M059J (cell line): ENCODE results near the gene MYH8. TPM values are rescaled to one million over a fixed set of nuclear protein-coding genes. Genes with fewer than 3 reads are reported as not detected.

ENCODE experiments used
- DNase-seq: peaks from one replicate; pipeline ENCODE4 v3.0.0-alpha.2; 2012; ENCODE audit warnings: low read depth
- total RNA-seq: library from RNA; depleted of rRNA; stranded (reverse); fragments of >200 nt; shearing (Covaris generic); gene quantifications from 2 replicates; pipeline ENCODE4 v1.2.3, GENCODE V29; 2014; rRNA removed

Gene MYH8
- total RNA-seq, result not detected in 2 replicates

DNA sequence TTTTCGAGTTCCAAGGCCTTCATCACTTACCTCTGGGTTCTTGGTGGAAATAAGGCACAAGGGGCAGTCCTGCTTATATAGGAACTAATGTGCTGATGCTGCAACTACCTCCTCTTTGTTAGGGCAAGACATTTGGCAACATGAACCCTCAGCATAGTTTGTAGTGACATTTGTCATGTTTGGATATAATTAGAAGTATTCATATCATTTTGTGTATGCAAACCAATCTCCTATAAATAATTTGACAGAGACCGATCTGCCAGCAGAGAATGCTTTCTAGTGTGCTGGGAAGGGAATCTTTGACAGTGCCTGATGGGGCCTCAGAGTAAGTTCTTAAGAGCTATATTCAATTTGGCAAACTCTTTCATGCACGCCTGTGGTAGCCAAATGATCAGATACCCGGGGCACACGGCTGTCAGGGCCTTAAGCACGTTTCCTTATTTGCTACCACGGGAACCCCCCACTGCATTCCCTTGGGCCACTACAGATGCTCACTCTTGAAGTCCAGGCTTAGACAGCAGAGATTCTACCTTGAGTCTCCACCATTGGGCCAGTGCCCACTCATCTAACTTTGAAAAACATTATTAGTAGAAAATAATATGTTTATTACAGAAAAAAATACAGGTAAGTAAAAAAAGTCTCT, at the start of gene MYH8:
Gene MYH8 (minus strand): TSS at position 51 of the 643 bp plus-strand sequence. CDS start 1,723 bp downstream, outside the sequence.
- DNase-seq, result no peak

DNA sequence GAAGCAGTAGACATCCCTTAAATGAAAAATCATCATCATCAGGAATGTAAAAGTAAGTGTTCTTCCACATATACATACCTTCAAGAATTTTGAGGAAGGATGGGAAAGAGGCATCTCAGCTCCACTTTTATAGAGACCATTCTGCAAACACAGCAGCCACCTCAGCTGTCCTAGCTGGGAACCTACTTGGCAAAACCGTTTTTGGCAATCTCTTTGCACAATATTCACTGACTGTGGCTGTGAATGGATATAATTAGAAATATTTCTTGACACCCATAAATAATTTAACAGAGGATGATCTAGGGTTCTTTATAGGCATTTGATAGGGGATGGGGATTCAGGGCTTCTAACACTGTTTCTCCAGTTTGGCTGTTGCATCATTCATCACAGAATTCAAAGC, 47.7 kb upstream of the MYH8 start, which contains the start of gene MYH4:
Gene MYH4 (minus strand): TSS at position 101 of the 400 bp plus-strand sequence. CDS start 2,814 bp downstream, outside the sequence.
- DNase-seq, result no peak

DNA sequence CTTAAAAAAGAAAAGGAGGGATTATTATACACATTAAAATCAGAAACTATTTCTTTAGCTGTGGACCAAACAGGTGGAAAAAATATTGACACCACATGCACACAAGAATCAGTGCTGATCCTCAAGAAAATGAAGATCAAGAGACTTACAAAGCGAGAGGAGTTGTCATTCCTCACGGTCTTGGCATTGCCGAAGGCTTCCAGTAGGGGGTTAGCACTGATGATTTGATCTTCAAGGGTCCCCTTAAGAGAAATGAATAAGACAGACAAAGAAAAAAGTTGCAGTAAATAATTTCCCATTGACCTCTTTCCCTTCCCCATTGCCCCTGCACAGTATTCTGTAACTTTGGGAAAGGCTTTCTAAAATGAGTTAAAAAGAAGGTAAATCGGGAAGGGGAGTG, 41.7 kb upstream of the MYH8 start:
- no peak for DNase-seq

DNA sequence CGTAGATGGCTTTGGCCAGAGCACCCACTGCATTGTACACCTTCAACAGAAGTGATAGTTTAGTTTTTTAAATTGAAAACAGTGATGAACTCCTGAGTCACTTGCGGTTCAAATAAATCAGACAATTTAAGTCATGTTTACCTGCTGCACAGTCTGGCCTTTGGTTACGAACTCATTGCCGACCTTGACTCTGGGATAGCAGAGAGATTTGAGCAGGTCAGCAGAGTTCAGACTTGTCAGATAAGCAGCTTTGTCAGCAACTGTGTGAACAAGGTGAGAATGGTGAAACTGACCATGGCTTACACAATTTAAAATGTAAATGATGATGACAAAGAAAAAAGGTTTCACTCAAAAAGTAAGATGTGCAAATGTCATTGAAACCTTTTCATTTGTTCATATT, 38.3 kb upstream of the MYH8 start:
- DNase-seq, result no peak

DNA sequence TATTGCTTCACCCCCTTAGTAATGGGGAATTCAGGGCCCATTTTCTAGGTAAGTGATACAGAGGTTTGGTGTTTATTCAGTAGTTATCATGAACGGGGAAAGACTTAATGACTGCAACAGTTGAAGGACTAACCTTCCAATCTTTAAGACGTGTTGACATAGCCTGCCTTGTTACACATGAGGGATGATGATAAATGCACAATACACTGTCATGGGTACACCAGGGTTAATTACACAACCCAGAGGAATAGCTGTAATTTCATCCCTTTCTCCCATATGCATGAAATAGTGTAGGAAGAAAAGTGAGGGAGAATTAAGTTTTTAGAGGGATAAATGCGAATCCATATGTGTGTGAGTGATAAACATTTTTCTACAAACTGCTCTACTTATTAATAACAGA, 37.0 kb upstream of the MYH8 start:
- no peak for DNase-seq

DNA sequence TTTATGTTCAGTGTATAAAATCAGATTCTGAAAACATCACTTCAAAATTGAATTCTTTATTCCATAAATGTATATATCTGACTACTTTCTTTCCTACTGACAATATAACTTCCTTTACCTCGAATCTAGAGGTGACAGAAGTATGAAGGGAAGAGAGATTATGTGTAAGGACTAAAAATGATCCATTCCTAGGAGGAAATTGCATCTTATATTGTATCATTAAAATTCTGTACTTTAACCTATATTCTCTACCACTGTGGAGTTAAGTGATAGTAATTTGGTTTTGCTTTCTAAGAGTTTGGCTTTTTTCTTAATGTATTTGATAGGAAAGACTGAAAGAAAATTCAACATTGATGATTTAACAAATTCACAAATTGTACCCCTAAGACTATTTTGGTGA, 36.2 kb upstream of the MYH8 start:
- no peak for DNase-seq

DNA sequence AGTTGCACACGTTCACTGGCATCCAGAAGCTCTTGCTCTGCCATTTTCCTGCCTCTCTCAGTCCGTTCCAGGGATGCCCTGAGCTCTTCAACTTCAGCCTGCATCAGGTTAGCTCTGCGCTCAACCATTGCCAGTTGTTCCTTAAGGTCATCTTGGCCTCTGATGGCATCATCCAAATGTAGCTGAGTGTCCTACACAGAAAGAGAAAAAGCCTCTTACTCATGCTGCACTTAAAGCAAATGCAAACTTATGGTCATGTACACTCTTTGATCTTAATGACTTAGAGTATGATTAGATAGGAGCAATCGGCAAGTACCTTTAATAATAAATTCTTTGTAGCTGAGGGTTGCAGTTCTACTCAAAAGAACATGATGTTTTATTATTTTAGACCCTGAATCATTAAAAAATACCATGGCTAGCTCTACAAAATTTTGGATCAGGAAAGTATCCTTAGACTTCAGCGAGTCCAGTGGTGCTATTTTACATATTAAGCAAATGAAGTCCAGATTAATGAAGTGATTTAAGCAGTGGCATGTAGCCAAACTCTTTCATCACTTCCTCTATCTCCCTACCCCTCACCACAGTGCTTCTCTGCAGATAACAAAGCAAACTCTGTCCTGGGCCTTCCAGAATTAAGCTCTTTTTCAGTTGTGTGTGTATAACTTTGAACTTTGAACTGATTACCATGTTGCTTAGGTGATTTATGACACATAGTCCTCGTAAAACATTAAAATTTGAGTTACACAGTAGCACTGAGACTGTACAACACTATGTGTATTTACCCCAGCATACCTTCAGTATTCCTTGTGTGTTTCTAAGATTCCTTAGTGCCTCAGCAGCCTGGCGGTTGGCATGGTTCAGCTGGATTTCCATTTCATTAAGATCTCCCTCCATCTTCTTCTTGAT, 25.5 kb upstream of the MYH8 start:
- no peak for DNase-seq

DNA sequence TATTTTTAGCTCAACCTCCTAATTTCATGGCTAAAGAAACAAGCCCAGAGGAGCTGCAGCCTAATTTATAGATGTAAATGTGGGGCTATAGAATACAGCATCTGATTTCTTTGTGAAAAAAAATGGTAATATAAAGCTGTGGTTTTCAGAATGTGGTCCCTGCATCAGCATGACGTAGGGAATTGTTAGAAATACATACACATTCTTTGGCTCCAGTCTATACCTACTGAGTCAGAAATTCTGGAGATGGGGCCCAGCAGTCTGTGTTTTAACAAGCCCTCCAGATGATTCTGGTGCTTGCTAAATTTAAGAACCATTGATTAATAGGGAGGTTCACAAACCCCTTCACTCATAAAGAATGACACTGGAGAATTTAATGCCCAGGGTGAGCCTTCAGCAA, 18.1 kb upstream of the MYH8 start:
- no peak for DNase-seq

DNA sequence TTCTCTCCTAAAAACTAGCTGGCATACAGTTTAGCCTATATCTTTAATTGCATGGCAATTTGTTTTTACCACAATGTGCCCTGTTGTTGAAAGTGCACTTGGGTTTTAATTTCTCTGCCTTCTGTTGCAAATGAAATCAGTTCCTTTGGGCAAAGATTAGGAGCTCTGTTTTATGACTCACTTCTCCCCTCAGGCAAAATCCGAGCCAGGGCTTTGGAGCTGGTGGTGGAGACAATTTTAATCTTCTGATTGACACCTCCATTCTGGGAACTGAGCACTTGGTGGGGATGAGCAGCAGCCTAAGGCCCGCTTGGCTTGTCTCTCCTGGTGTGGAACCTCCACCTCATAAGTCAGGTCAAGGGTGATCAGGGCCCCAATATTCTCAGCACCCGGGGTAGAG, 13.3 kb upstream of the MYH8 start:
- DNase-seq, result peak; percentile 39

DNA sequence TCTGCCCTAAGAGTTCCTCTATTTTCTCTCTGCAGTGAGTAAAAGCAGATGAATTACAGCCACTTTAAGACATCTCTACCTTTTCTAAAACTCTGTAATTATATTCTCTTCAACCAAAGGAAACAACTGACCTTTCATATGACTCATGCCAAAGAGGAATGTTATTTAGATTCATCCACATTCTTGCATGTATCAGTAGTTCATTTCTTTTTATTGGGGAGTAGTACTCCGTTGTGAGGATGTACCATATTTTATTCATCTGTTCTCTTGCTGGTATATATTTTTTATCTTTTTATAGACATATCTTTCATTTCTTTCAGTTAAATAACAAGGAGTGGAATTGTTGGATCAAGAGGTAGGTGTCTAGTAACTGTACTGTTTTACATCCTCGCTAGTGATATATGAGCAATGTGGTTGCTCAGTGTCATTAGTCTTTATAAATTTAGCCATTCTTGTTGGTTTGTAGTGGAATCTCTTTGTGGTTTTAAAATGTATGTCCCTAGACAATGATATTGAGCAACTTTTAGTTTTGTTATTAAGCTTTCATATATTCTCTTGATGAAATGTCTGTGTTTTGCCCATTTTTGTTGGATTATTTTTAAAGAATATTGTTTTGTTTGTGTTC, 7.8 kb upstream of the MYH8 start:
- DNase-seq, result peak; percentile 44

DNA sequence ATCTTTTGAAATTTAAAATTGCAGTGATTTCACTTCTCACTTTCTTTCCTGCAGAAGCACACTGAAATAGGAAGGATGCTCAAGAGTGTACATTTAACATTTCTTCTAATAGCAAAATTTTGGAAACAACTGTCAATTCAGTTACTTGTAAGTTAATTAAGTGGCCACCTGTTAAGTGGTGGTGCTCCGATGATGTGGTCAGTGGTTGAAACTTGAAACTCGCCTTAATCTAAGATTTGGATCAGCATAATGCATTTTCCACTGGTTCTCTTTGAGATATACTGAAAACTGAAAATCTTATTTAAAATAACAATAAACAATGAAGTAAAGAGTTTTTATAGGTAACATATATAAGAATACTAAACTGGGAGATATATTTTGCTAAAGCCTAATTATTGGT, 7.0 kb upstream of the MYH8 start:
- DNase-seq, result no peak

DNA sequence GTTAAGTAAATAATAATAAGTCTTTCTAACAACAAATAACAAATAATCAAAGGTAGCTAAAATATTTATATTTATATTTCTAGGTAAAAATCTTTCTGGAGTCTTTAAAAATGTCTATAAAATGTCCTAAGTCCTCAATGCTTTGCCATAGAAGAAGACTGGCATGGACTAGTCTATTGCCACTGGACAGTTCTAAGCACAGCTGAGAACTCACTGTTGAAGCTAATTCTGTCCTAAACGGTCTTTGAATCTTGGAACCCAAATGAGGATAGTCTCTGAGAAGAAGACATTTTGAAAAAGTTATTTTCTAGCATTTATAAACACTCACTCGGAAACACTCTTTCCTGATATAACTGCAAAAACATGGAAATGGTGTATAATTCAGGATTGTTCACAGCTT, 539 bp downstream of the MYH8 start:
- no peak for DNase-seq

DNA sequence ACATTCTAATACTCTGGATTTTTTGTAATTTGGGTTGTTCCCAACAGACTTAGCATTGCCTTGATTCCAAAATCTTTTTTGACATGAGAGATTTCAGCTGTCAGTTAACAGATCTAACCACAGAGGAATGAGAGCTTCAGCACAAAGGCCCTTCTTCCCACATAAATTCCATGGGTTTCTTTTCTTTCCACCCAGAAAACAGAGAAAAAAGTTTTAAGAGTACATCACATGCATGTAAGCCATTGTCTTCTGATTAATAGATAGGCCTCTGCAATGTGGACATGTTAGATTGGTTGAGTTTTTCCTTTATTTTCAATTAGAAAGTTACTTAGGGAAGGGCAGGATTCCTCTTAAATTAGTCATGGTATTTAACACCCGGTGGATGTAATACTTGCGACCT, 939 bp downstream of the MYH8 start:
- DNase-seq, result no peak

DNA sequence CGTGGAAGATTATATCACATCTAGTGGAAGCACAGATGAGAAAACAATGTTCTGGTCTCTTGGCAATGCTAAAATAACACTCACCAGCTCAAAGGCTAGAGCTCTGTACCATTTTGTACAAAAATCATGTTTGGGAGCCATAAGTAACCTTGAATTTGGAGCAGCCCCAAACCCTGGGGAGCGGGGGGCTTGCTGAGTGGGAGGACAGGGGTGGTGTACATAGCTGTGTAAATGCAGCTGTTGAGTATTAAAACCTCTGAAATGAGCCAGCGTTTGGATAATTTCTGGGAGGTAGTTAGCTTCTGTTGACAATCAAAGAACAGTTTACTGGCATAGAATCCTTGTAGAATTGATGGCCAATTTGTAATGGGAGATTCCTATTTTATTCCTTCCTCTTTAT, 4.3 kb downstream of the MYH8 start:
- DNase-seq, result no peak

DNA sequence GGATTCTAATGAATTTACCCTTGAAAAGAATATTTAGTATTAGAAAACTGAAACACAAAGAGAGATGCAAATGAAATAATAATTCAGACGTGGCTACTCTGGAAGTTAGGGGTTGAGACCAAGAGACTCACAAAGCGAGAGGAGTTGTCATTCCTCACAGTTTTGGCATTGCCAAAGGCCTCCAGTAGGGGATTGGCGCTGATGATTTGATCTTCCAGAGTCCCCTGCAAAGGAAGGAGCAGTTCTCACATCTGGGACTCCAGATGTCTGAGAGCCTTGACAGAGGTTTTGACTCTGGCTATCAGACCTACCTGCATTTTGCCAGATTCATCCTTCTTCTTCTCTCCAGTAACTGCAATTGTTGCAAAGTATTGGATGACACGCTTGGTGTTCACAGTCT, 6.6 kb downstream of the MYH8 start:
- DNase-seq, result no peak

DNA sequence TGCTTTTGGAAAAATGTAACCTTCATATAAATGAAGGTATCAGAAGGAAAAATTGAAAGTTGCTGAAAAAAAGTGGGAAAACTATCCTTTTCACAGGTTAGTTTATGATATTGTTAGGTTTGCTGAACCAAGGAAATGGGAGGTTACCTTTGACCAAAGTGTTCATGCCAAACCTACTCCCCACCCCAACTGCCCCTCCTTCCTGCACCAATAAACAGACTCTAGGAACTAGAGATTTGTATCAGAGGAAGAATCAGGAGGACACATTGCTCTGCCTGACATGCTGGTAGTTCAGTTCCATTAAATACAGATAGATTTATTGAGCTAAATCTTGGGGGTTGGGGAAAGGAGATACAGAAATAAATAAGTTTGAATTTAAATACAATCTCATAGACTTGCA, 18.2 kb downstream of the MYH8 start:
- no peak for DNase-seq

DNA sequence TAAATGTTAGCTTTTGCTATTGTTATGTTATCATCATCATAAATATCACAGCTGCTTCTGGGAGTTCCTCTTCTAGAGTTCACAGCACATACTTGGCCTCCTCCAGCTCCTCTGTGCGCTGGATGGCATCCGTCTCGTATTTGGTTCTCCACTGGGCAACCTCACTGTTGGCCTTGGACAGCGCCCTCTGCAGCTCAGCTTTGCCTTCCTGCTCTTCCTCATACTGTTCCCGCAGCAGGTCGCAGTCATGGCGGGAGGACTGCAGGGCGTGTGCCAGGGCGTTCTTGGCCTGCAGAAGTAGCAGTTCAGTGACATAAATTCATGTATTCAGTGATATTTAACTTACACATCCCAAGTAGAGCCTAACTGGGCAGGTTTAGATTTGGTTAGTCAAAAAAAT, 23.4 kb downstream of the MYH8 start:
- DNase-seq, result no peak

DNA sequence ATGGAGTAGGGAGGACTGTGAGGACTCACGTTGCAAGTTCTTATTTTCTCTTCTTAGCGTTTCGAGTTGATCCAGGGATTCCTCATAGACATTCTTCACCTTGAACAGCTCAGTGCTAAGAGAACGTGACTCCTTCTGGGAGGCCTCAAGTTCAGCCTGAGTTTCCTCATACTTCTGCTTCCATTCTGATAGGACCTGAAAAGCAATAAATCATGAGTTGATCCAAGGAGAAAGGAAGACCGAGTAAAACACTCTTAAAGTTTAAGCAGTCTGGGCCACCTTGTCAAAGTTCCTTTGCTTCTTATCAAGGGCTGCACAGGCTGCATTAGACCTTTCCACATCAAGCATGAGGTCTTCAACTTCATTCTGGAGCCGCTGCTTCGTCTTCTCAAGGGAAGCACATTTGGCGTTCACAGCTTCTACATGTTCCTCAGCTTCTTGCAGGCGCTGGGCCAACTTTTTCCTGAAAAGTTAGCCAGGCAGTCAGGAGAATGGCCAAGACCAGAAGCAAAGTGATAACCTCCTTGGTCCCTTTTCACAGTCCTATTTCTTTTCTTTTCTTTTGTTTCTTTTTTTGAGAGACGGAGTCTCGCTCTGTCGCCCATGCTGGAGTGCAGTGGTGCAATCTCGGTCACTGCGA, 25.1 kb downstream of the MYH8 start:
- DNase-seq, result no peak

DNA sequence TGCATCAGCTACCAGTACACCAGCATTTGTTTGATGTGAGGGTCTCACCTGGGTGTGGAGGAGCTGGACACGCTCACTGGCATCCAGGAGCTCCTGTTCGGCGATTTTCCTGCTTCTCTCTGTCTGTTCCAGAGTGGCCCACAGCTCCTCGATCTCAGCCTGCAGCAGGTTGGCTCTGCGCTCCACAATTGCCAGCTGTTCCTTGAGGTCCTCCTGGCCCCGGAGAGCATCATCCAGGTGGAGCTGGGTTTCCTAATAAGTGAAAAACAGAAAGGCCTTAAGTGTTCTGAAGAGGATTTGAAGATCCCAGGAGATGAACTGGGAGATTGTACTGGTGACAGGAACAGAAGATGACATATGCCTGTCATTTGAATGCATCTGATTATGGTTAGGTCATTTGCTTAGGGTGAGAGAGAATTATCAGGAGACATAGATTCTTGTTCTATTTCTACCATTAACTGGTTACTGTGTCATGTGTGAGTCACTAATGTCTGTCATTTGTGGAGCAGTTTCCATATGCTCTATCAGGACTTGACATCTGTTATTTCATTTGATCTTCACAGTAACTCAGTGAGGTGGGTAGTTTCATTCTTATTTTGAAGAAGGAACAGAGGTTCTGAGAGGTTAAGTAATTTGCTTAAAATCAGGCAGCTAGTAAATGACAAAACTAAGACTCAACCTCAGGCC, 27.4 kb downstream of the MYH8 start:
- DNase-seq, result no peak

DNA sequence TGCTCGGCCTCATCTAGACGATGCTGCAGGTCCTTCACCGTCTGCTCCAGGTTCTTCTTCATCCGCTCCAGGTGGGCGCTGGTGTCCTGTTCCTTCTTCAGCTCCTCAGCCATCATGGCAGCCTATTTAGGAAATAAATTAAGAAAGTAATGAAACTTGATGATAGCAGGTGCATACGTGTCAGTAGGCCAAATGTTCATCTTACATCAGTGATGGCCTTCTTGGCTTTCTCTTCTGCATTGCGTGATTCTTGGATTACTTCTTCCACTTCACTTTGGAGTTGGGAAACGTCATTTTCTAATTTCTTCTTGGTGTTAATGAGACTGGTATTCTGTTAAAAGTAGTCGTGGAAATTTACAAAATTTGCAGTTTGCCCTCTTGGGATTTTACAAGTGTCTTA, 28.9 kb downstream of the MYH8 start:
- DNase-seq, result no peak

DNA sequence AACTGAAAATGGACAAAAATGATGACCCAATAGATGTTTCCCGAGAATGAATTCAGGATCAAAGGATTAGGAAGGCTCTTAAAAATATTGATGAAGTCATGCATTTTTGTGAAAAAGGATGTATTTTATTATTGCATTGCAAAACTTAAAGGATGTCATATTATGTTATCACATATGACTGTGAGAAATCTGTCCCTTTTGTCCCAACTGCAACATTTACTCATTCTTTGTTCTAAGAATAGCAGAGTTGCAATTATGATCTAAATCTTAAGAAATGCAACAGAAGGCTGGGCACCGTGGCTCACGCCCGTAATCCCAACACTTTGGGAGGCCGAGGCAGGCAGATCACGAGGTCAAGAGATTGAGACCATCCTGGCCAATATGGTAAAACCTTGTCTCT, 35.9 kb downstream of the MYH8 start:
- no peak for DNase-seq

DNA sequence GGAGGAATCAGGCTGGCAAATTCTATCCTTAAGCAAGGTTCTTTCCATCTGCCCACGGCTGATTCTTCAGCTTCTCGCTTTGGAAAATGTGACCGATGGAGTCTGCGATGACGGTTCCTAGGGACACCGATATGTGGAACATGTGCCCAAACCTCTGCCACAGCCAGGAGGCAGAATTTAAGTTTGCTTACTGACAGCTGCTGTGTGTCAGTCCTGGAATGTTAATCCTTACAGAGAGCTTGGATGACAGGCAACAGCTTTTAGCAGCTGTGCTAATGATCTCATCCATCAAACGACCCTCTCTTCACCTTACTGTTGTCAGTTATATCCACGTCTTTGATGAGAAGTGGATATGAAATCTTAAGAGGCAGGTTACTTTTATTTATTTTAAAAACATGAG, 37.6 kb downstream of the MYH8 start:
- DNase-seq, result no peak
